GM12878 (cell line): ENCODE data around the gene RARS1. TPM values are rescaled to one million over a fixed set of nuclear protein-coding genes. Genes with fewer than 3 reads are reported as not detected.

Experiments used
- ATAC-seq: fragments of 200-7000 bp; cut with Tn5 transposase; 3 replicates; pipeline ENCODE4 v1.9.1; 2020; ENCODE audit warnings: mild to moderate bottlenecking, moderate library complexity
- BruUV-seq: library from RNA; stranded (reverse); fragments of 400-500 nt; replicated peaks from 2 replicates; lab custom pipeline; 2021; lab: Mats Ljungman, UMichigan
- CTCF ChIA-PET: fragments of 300-600 bp; sonication (Branson Sonifier 250); formaldehyde crosslinking; extraction: SDS; loops from one replicate; lab custom pipeline; 2021; ENCODE audit warnings: inconsistent platforms; lab: Yijun Ruan, JAX
- POLR2A ChIA-PET: fragments of 350-600 bp; formaldehyde crosslinking; extraction: SDS; loops from one replicate; lab custom pipeline; 2021; ENCODE audit warnings: inconsistent platforms; lab: Charles Lee
- RAD21 ChIA-PET: fragments of 300-600 bp; sonication (Branson Sonifier 250); formaldehyde crosslinking; loops from one replicate; lab custom pipeline; 2023; ENCODE audit warnings: antibody characterized with exemption; ENCODE audit not compliant: unreplicated experiment; lab: Charles Lee
- SMC1A ChIA-PET: fragments of 300-600 bp; sonication (Branson Sonifier 250); formaldehyde crosslinking; loops from one replicate; lab custom pipeline; 2023; ENCODE audit not compliant: unreplicated experiment, uncharacterized antibody; lab: Charles Lee
- DNase-seq: peaks from one replicate; pipeline ENCODE4 v3.0.0-alpha.2; 2011; ENCODE audit warnings: low read depth, low spot score
- FAIRE-seq: peaks from 3 replicates; lab custom pipeline; 2011; peaks lifted over from hg19 to GRCh38; lab: Jason Lieb, UNC
- H2AFZ ChIP-seq: 2 replicates; pipeline ENCODE4 v1.6.0; 2011; ENCODE audit warnings: low read depth, low read length, control low read depth; ENCODE audit not compliant: control insufficient read depth
- H3K27ac ChIP-seq: 2 replicates; pipeline ENCODE4 v1.5.1; 2011; ENCODE audit warnings: control low read depth; ENCODE audit not compliant: control insufficient read depth, insufficient read depth
- H3K27me3 ChIP-seq, 2 experiments: replicated peaks in 1 of 2; 2 replicates each; pipeline versions ENCODE4 v1.6.0 to v1.6.1; 2011; ENCODE audit warnings: low read length in 1 of 2; ENCODE audit not compliant: control insufficient read depth in 2 of 2, insufficient read depth in 2 of 2
- H3K36me3 ChIP-seq, 2 experiments: 2 replicates each; pipeline ENCODE4 v1.5.1; 2011; ENCODE audit warnings: low read length in 1 of 2; ENCODE audit not compliant: control insufficient read depth in 2 of 2, insufficient read depth in 2 of 2
- H3K4me1 ChIP-seq: 2 replicates; pipeline ENCODE4 v1.6.1; 2011; ENCODE audit warnings: mild to moderate bottlenecking, low read length, moderate library complexity, mixed read lengths; ENCODE audit not compliant: control insufficient read depth, insufficient read depth
- H3K4me2 ChIP-seq: 2 replicates; pipeline ENCODE4 v1.6.0; 2011; ENCODE audit warnings: control low read depth; ENCODE audit not compliant: control insufficient read depth, insufficient read depth
- H3K4me3 ChIP-seq: fragments of 200-600 bp; sonication (generic); 2 replicates; pipeline ENCODE4 v1.5.1; 2016
- H3K79me2 ChIP-seq: 2 replicates; pipeline ENCODE4 v1.6.0; 2011; ENCODE audit warnings: low read length; ENCODE audit not compliant: control insufficient read depth, insufficient read depth
- H3K9ac ChIP-seq: 2 replicates; pipeline ENCODE4 v1.8.0; 2011; ENCODE audit warnings: low read length, control low read depth, mixed read lengths; ENCODE audit not compliant: control insufficient read depth, insufficient read depth
- H3K9me3 ChIP-seq: replicated peaks from 3 replicates; pipeline ENCODE4 v1.5.1; 2011; ENCODE audit warnings: mild to moderate bottlenecking, low read length; ENCODE audit not compliant: control insufficient read depth, insufficient read depth
- H4K20me1 ChIP-seq: 2 replicates; pipeline ENCODE4 v1.6.0; 2011; ENCODE audit not compliant: control insufficient read depth, insufficient read depth
- EP300 ChIP-seq, 2 experiments: fragments of 150-350 bp in 1 of 2; IDR thresholded peaks; 2 replicates each; pipeline ENCODE4 v1.6.1; 2011 to 2012; ENCODE audit warnings: low read depth in 2 of 2, low read length in 2 of 2, borderline replicate concordance in 1 of 2, improper control_type of control experiment in 1 of 2, inconsistent platforms in 1 of 2; ENCODE audit not compliant: control insufficient read depth in 1 of 2
- NBN ChIP-seq: fragments of 450-650 bp; IDR thresholded peaks from 2 replicates; pipeline ENCODE4 v1.6.1; 2016
- USF1 ChIP-seq: IDR thresholded peaks from 2 replicates; pipeline ENCODE4 v1.6.1; 2011; ENCODE audit warnings: borderline replicate concordance, low read depth, mild to moderate bottlenecking, moderate library complexity, mixed read lengths, low read length; ENCODE audit not compliant: insufficient read depth; ENCODE audit errors: extremely low read length
- ZZZ3 ChIP-seq: IDR thresholded peaks from 2 replicates; pipeline ENCODE4 v1.6.1; 2011; ENCODE audit warnings: low read depth; ENCODE audit not compliant: control insufficient read depth, insufficient read length
- WGBS: methylation state at CpG from one replicate; pipeline ENCODE4 v1.1.6; 2016; ENCODE audit warnings: low lambda C conversion rate; ENCODE audit not compliant: insufficient replicate concordance, insufficient coverage; ENCODE audit errors: missing lambda C conversion rate; 5-methylcytosine and 5-hydroxymethylcytosine counted together
- in situ Hi-C: fragments of 300-500 bp; cut with MboI; formaldehyde crosslinking; loops from 9 replicates; pipeline ENCODE4 v1.14.3; 2018; ENCODE audit warnings: mixed read lengths
- intact Hi-C: fragments of 100-400 bp; cut with micrococcal nuclease; formaldehyde crosslinking; loops from one replicate; pipeline ENCODE4 v1.14.2; 2022; ENCODE audit not compliant: unreplicated experiment
- polyA plus RNA-seq, 11 experiments: library from polyadenylated mRNA; depleted of rRNA in 4 of 11; unstranded in 6 of 11; stranded (reverse) in 5 of 11; fragments of >200 nt; fragmentation: Nextera tagmentation in 4 of 11; fragmentation: Illumina TruSeq in 1 of 11; extraction: Ambion mirVana in 4 of 11; extraction: Trizol in 1 of 11; gene quantifications; 1 replicate in 1 of 11; 2 replicates in 10 of 11; pipeline versions ENCODE4 v1.2.1 to v1.2.3, GENCODE V29; 2011 to 2016; ENCODE audit warnings: inconsistent platforms in 2 of 11, missing spikeins in 2 of 11, low read depth in 1 of 11
- total RNA-seq, 4 experiments: library from RNA; depleted of rRNA in 3 of 4; stranded (reverse); fragments of >200 nt in 3 of 4; fragmentation: Illumina TruSeq in 1 of 4; extraction: Trizol in 1 of 4; gene quantifications; 2 replicates each; pipeline versions ENCODE4 v1.2.1 to v1.2.3, GENCODE V29; 2013 to 2021

RARS1 gene
- total and polyA plus RNA-seq, 10 of the 15 experiments (the other 5 are each of a cell fraction or from before 2014, with no cell fraction given) = 80.5 to 127 (median 105) TPM

- no peak for FAIRE-seq
- intact Hi-C loops = no loop called here
- POLR2A ChIA-PET = interaction anchor here (0.5 to 0.6 kb wide), 2 partner anchors 44 to 143 kb away, joined by 3 to 5 read pairs; no protein-coding TSS in a partner anchor
These were observed 67.3 kb downstream of the RARS1 start for GRCh38 chr5:168553377-168554130.

More at GRCh38 chr5:168553377-168554130, 67.3 kb downstream of the RARS1 start:
- Histone ChIP-seq H3K4me2 (no peak overlapping the region), H3K36me3 (peaks cover 0 to 31% of the 10 kb centered on the region in 2 experiments), H3K27ac (no peak overlapping the region), H3K79me2 (no peaks in the 10 kb centered on the region), H3K9ac (no peak overlapping the region), H2AFZ (no peak overlapping the region), H3K27me3 (no peaks in the 10 kb centered on the region), H3K9me3 (no peaks in the 10 kb centered on the region), H3K4me1 (no peaks in the 10 kb centered on the region), H4K20me1 (no peaks in the 10 kb centered on the region), H3K4me3 (no peak overlapping the region)
- ChIA-PET RAD21 (no interaction called here), SMC1A (interaction anchor here (1.0 to 1.1 kb wide), 2 partner anchors 22 to 30 kb away, joined by 3 to 5 read pairs; no protein-coding TSS in a partner anchor), CTCF (interaction anchor here (0.5 kb wide), 1 partner anchor 254 kb away, joined by 3 read pairs; no protein-coding TSS in a partner anchor)
- ATAC-seq (no peak; the same call in 2 of the 3 replicates), DNase-seq (no peak)
- WGBS = 100% methylated on average over 2 of the region's 2 CpGs
- no TSS peak for BruUV-seq
- in situ Hi-C loops = no loop called here
- no peak for TF ChIP-seq EP300 (IDR thresholded peaks at IDR 0.05; ENCODE audit: borderline replicate concordance in 1 of 2, control insufficient read depth in 1 of 2, low read depth in 2 of 2, low read length in 2 of 2)
- no peak for TF ChIP-seq USF1
- TF ChIP-seq ZZZ3 = no peak
- no peak for TF ChIP-seq NBN
